Neural cell (in vitro differentiated cells): ENCODE results near the gene GPR158. TPM values are rescaled to one million over a fixed set of nuclear protein-coding genes. Genes with fewer than 3 reads are reported as not detected.

Experiments used
- H2AFZ ChIP-seq: fragments of 200-600, 300-800 bp; sonication (generic), shearing (Covaris generic); 2 replicates; pipeline ENCODE4 v1.6.0; 2014; ENCODE audit warnings: low read depth, mild to moderate bottlenecking, antibody characterized with exemption, low read length, moderate library complexity
- H3F3A ChIP-seq: fragments of 200-600 bp; shearing (Covaris generic); 2 replicates; pipeline ENCODE4 v1.6.1; 2016; ENCODE audit warnings: mild to moderate bottlenecking, moderate library complexity, mixed read lengths, antibody characterized with exemption, low read length; ENCODE audit not compliant: insufficient read depth, poor library complexity, severe bottlenecking
- H3K27ac ChIP-seq: fragments of 200-600, 300-800 bp; sonication (generic), shearing (Covaris generic); 2 replicates; pipeline ENCODE4 v1.5.1; 2014; ENCODE audit warnings: mild to moderate bottlenecking, low read length, moderate library complexity
- H3K27me3 ChIP-seq: fragments of 300-800, 200-600 bp; sonication (generic), shearing (Covaris generic); 2 replicates; pipeline ENCODE4 v1.6.0; 2014; ENCODE audit warnings: mild to moderate bottlenecking, low read depth, low read length, moderate library complexity; ENCODE audit not compliant: insufficient read depth
- H3K36me3 ChIP-seq: fragments of 300-800, 200-600 bp; sonication (generic), shearing (Covaris generic); 2 replicates; pipeline ENCODE4 v1.5.1; 2014; ENCODE audit warnings: mild to moderate bottlenecking, antibody characterized with exemption, low read length, moderate library complexity; ENCODE audit not compliant: insufficient read depth
- H3K4me2 ChIP-seq: fragments of 300-800, 200-600 bp; sonication (generic), shearing (Covaris generic); 2 replicates; pipeline ENCODE4 v1.6.0; 2014; ENCODE audit warnings: mild to moderate bottlenecking, low read length
- H3K4me3 ChIP-seq: fragments of 300-800, 200-600 bp; sonication (generic), shearing (Covaris generic); 2 replicates; pipeline ENCODE4 v1.5.1; 2014; ENCODE audit warnings: mild to moderate bottlenecking, low read length, moderate library complexity
- H3K79me2 ChIP-seq: fragments of 200-600 bp; shearing (Covaris generic); replicated peaks from 2 replicates; pipeline ENCODE4 v1.6.0; 2014; ENCODE audit warnings: mild to moderate bottlenecking, low read length, moderate library complexity; ENCODE audit not compliant: insufficient read depth
- H3K9ac ChIP-seq: fragments of 300-800, 200-600 bp; sonication (generic), shearing (Covaris generic); 2 replicates; pipeline ENCODE4 v1.6.1; 2016; ENCODE audit warnings: mild to moderate bottlenecking, low read length, mixed read lengths
- H3K9me2 ChIP-seq: fragments of 200-600 bp; shearing (Covaris generic); 2 replicates; pipeline ENCODE4 v1.6.1; 2016; ENCODE audit warnings: mild to moderate bottlenecking, low read length, mixed read lengths; ENCODE audit not compliant: insufficient read depth
- H3K9me3 ChIP-seq: fragments of 200-600, 300-800 bp; sonication (generic), shearing (Covaris generic); 2 replicates; pipeline ENCODE4 v1.6.1; 2016; ENCODE audit warnings: mild to moderate bottlenecking, mixed run types, low read length, moderate library complexity, mixed read lengths
- H4K20me1 ChIP-seq: fragments of 200-600 bp; shearing (Covaris generic); 2 replicates; pipeline ENCODE4 v1.6.1; 2016; ENCODE audit warnings: mild to moderate bottlenecking, mixed run types; ENCODE audit not compliant: insufficient read depth
- CTCF ChIP-seq: fragments of 450-650 bp; IDR thresholded peaks from 2 replicates; pipeline ENCODE4 v1.5.1; 2014; ENCODE audit warnings: antibody characterized with exemption, mild to moderate bottlenecking, moderate library complexity; ENCODE audit not compliant: poor library complexity, severe bottlenecking
- EP300 ChIP-seq: fragments of 450-650 bp; conservative IDR thresholded peaks from 2 replicates; pipeline ENCODE4 v1.6.1; 2014; ENCODE audit warnings: antibody characterized with exemption, mild to moderate bottlenecking, moderate library complexity; ENCODE audit not compliant: poor library complexity, severe bottlenecking
- EZH2 ChIP-seq: fragments of 200-600, 300-800 bp; shearing (Covaris generic), sonication (generic); IDR thresholded peaks from 2 replicates; pipeline ENCODE4 v1.6.1; 2014; ENCODE audit warnings: antibody characterized with exemption, low read length, borderline replicate concordance, mild to moderate bottlenecking; ENCODE audit not compliant: insufficient read depth, poor library complexity, severe bottlenecking
- MXI1 ChIP-seq: fragments of 450-650 bp; conservative IDR thresholded peaks from 2 replicates; pipeline ENCODE4 v1.6.1; 2014; ENCODE audit warnings: antibody characterized with exemption, mild to moderate bottlenecking; ENCODE audit not compliant: poor library complexity, severe bottlenecking
- POLR2AphosphoS5 ChIP-seq: IDR thresholded peaks from 2 replicates; pipeline ENCODE4 v1.6.1; 2012
- RAD21 ChIP-seq: fragments of 450-650 bp; conservative IDR thresholded peaks from 2 replicates; pipeline ENCODE4 v1.6.1; 2014; ENCODE audit warnings: antibody characterized with exemption, mild to moderate bottlenecking, moderate library complexity
- REST ChIP-seq: IDR thresholded peaks from 2 replicates; pipeline ENCODE4 v1.6.1; 2012; ENCODE audit warnings: borderline replicate concordance
- SMC3 ChIP-seq: fragments of 450-650 bp; conservative IDR thresholded peaks from 2 replicates; pipeline ENCODE4 v1.6.1; 2014; ENCODE audit warnings: antibody characterized with exemption, mild to moderate bottlenecking, moderate library complexity; ENCODE audit not compliant: poor library complexity
- TAF1 ChIP-seq: IDR thresholded peaks from 2 replicates; pipeline ENCODE4 v1.6.1; 2012; ENCODE audit warnings: low read depth
- polyA plus RNA-seq: library from polyadenylated mRNA; depleted of rRNA; stranded (reverse); fragments of >200 nt; gene quantifications from 2 replicates; pipeline ENCODE4 v1.2.3, GENCODE V29; 2014

The GPR158 gene
- polyA plus RNA-seq, 1 donor from 2014 or later: 2.1 TPM

- H2AFZ ChIP-seq: no peak overlapping the region
- no peaks in the 10 kb centered on the region for H3K9me3 ChIP-seq
- H3K79me2 ChIP-seq: no peaks in the 10 kb centered on the region
- TF ChIP-seq SMC3 (no peak), CTCF (no peak), EP300 (no peak), MXI1 (no peak), POLR2AphosphoS5 (no peak), RAD21 (no peak), TAF1 (no peak), REST (no peak), EZH2 (no peak)
- no peak overlapping the region for H3K9ac ChIP-seq
- H4K20me1 ChIP-seq: no peaks in the 10 kb centered on the region
- H3F3A ChIP-seq: no peaks in the 10 kb centered on the region
- no peak overlapping the region for H3K27ac ChIP-seq
- no peaks in the 10 kb centered on the region for H3K27me3 ChIP-seq
- no peaks in the 10 kb centered on the region for H3K9me2 ChIP-seq
- no peaks in the 10 kb centered on the region for H3K36me3 ChIP-seq
- no peak overlapping the region for H3K4me2 ChIP-seq
- no peak overlapping the region for H3K4me3 ChIP-seq
Measured at GRCh38 chr10:25455980-25456567, 281.3 kb downstream of the GPR158 start.

DNA sequence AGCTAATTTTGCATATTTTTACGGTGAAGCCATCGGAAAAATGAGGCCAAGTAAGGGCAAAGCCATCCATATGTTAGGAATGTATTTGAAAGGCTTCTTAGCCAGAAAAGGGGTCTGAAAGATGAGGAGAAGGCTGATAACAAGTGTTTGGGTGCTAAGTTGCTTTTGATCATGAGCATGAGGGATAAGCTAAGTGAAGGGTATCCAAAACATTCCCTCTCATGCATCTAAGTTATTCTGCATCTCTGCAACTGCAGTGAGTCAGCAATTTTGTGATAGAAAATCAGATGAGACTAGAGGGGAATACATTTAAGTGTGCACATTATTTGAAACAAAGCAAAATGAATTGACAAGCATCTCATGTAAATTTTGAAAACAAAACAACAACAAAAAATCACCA lies 282.8 kb downstream of the GPR158 start:
- H3K36me3 ChIP-seq: no peaks in the 10 kb centered on the region
- no peaks in the 10 kb centered on the region for H3K27me3 ChIP-seq
- H3K9me3 ChIP-seq: no peaks in the 10 kb centered on the region
- H3K9ac ChIP-seq: no peak overlapping the region
- no peak overlapping the region for H3K27ac ChIP-seq
- H4K20me1 ChIP-seq: no peaks in the 10 kb centered on the region
- no peaks in the 10 kb centered on the region for H3K79me2 ChIP-seq
- no peak overlapping the region for H3K4me2 ChIP-seq
- no peak for TF ChIP-seq REST
- no peak for TF ChIP-seq RAD21
- no peak for TF ChIP-seq EZH2
- TF ChIP-seq TAF1: no peak
- no peak for TF ChIP-seq POLR2AphosphoS5
- no peak for TF ChIP-seq EP300
- TF ChIP-seq CTCF: no peak
- TF ChIP-seq MXI1: no peak
- TF ChIP-seq SMC3: no peak
- H2AFZ ChIP-seq: no peak overlapping the region
- no peaks in the 10 kb centered on the region for H3F3A ChIP-seq
- no peaks in the 10 kb centered on the region for H3K9me2 ChIP-seq
- no peak overlapping the region for H3K4me3 ChIP-seq
